OCI-LY1 (cell line): ENCODE data around the gene LRRFIP1.

ENCODE experiments used
- H2AFZ ChIP-seq: fragments of 200-600 bp; sonication (generic), shearing (Covaris generic); 2 replicates; pipeline ENCODE4 v1.6.0; 2014; ENCODE audit warnings: antibody characterized with exemption, mild to moderate bottlenecking, low read length
- H3F3A ChIP-seq: fragments of 200-600 bp; sonication (generic), shearing (Covaris generic); 2 replicates; pipeline ENCODE4 v1.6.0; 2014; ENCODE audit warnings: mild to moderate bottlenecking, antibody characterized with exemption, low read length, moderate library complexity; ENCODE audit not compliant: insufficient read depth
- H3K27ac ChIP-seq: fragments of 200-600 bp; sonication (generic); 2 replicates; pipeline ENCODE4 v1.5.1; 2014; ENCODE audit warnings: low read length, mixed run types, mild to moderate bottlenecking, low read depth; ENCODE audit not compliant: poor library complexity, severe bottlenecking
- H3K27me3 ChIP-seq: fragments of 200-600 bp; sonication (generic); 2 replicates; pipeline ENCODE4 v1.6.0; 2014; ENCODE audit warnings: antibody characterized with exemption, mild to moderate bottlenecking, low read length, moderate library complexity; ENCODE audit not compliant: insufficient read depth
- H3K36me3 ChIP-seq: fragments of 200-600 bp; sonication (generic); 2 replicates; pipeline ENCODE4 v1.6.1; 2014; ENCODE audit warnings: mild to moderate bottlenecking, antibody characterized with exemption, low read length, moderate library complexity, mixed read lengths; ENCODE audit not compliant: insufficient read depth
- H3K4me1 ChIP-seq: fragments of 200-600 bp; sonication (generic); 2 replicates; pipeline ENCODE4 v1.5.1; 2014; ENCODE audit warnings: mild to moderate bottlenecking, low read length, moderate library complexity; ENCODE audit not compliant: insufficient read depth, severe bottlenecking
- H3K4me2 ChIP-seq: fragments of 200-600 bp; sonication (generic), shearing (Covaris generic); 2 replicates; pipeline ENCODE4 v1.6.1; 2014; ENCODE audit warnings: low read length
- H3K4me3 ChIP-seq: fragments of 200-600 bp; sonication (generic); 2 replicates; pipeline ENCODE4 v1.5.1; 2014; ENCODE audit warnings: low read length, low read depth, mild to moderate bottlenecking, mixed read lengths; ENCODE audit not compliant: poor library complexity, severe bottlenecking
- H3K79me2 ChIP-seq: fragments of 200-600 bp; shearing (Covaris generic); 2 replicates; pipeline ENCODE4 v1.6.1; 2016; ENCODE audit warnings: mixed run types, low read length, mixed read lengths; ENCODE audit not compliant: insufficient read depth
- H3K9ac ChIP-seq: fragments of 200-600 bp; sonication (generic), shearing (Covaris generic); 2 replicates; pipeline ENCODE4 v1.6.1; 2014; ENCODE audit warnings: mild to moderate bottlenecking, low read length, mixed read lengths
- H3K9me2 ChIP-seq: fragments of 200-600 bp; sonication (generic), shearing (Covaris generic); 2 replicates; pipeline ENCODE4 v1.6.1; 2014; ENCODE audit warnings: low read depth, mild to moderate bottlenecking, low read length, mixed read lengths
- H3K9me3 ChIP-seq: fragments of 200-600 bp; shearing (Covaris generic); 2 replicates; pipeline ENCODE4 v1.6.1; 2014; ENCODE audit warnings: low read length, mixed read lengths
- H4K20me1 ChIP-seq: fragments of 200-600 bp; sonication (generic), shearing (Covaris generic); 2 replicates; pipeline ENCODE4 v1.6.0; 2016; ENCODE audit warnings: mild to moderate bottlenecking, low read length; ENCODE audit not compliant: insufficient read depth
- EZH2 ChIP-seq: fragments of 200-600 bp; sonication (generic), shearing (Covaris generic); IDR thresholded peaks from 2 replicates; pipeline ENCODE4 v1.8.0; 2017; ENCODE audit warnings: borderline replicate concordance, mixed run types, mild to moderate bottlenecking, antibody characterized with exemption, low read length, moderate library complexity, mixed read lengths
- TF ChIP-seq, protein P1 (sequence below): fragments of 200-600 bp; sonication (generic), shearing (Covaris generic); IDR thresholded peaks from 2 replicates; pipeline ENCODE4 v1.5.1; 2017; ENCODE audit warnings: mild to moderate bottlenecking, antibody characterized with exemption, low read length, moderate library complexity, mixed read lengths

The LRRFIP1 gene

DNA sequence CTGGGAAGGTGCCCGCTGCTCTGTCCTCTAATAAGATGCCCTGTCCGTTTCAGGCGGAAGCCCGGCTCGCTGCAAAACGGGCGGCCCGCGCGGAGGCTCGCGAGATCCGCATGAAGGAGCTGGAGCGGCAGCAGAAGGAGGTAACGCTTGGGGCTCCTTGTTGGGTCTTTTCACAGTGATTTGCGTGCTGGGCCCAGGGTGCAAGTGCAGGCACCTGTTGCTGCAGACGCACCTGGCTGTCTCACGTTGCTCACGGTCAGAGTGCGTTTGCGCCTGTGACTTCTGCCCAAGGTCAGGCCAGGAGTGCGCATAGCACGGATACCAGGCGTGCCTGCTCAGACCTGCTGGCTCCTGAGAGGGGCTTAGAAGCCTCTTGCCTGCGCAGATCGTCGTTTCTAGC, 81.1 kb downstream of the LRRFIP1 start:
- peaks cover 29% of the 10 kb centered on the region for H3K4me1 ChIP-seq
- no peak overlapping the region for H3K9ac ChIP-seq
- no peak overlapping the region for H3K4me3 ChIP-seq
- H3K4me2 ChIP-seq = no peak overlapping the region
- no peak overlapping the region for H3K27ac ChIP-seq
- H2AFZ ChIP-seq = no peak overlapping the region
- H3K9me3 ChIP-seq = no peaks in the 10 kb centered on the region
- H3F3A ChIP-seq = no peaks in the 10 kb centered on the region
- H3K36me3 ChIP-seq = peaks cover 30% of the 10 kb centered on the region
- no peaks in the 10 kb centered on the region for H3K9me2 ChIP-seq
- H3K79me2 ChIP-seq = peaks cover 20% of the 10 kb centered on the region
- TF ChIP-seq, protein P1, sequence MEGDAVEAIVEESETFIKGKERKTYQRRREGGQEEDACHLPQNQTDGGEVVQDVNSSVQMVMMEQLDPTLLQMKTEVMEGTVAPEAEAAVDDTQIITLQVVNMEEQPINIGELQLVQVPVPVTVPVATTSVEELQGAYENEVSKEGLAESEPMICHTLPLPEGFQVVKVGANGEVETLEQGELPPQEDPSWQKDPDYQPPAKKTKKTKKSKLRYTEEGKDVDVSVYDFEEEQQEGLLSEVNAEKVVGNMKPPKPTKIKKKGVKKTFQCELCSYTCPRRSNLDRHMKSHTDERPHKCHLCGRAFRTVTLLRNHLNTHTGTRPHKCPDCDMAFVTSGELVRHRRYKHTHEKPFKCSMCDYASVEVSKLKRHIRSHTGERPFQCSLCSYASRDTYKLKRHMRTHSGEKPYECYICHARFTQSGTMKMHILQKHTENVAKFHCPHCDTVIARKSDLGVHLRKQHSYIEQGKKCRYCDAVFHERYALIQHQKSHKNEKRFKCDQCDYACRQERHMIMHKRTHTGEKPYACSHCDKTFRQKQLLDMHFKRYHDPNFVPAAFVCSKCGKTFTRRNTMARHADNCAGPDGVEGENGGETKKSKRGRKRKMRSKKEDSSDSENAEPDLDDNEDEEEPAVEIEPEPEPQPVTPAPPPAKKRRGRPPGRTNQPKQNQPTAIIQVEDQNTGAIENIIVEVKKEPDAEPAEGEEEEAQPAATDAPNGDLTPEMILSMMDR = no peak
- no peak for TF ChIP-seq EZH2
- no peaks in the 10 kb centered on the region for H3K27me3 ChIP-seq
- no peaks in the 10 kb centered on the region for H4K20me1 ChIP-seq

DNA sequence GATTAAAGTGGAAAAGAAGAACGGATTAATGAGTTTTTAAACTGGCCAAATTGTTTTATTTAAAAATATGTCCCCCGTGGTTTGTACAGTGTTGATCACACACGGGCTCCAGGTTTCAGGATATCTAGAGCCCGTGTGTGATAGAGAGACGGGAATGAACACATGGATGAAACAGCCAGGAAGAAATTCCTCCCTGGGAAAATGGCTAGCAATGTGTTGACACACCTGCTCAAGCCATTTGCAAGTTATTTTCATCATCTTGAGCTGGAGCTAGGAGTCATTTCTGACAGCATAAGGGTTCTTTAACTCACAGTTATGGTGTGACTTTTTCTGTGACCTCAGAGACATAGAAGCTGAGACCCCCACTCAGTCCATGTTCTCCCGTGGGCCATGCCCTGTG, 81.6 kb downstream of the LRRFIP1 start:
- Histone ChIP-seq H3K27me3 (no peaks in the 10 kb centered on the region), H3K9me2 (no peaks in the 10 kb centered on the region), H3K79me2 (peaks cover 24% of the 10 kb centered on the region), H3F3A (no peaks in the 10 kb centered on the region), H2AFZ (no peak overlapping the region), H3K27ac (no peak overlapping the region), H3K9me3 (no peaks in the 10 kb centered on the region), H4K20me1 (no peaks in the 10 kb centered on the region), H3K4me1 (peaks cover 28% of the 10 kb centered on the region), H3K9ac (no peak overlapping the region), H3K36me3 (peaks cover 33% of the 10 kb centered on the region), H3K4me3 (no peak overlapping the region), H3K4me2 (no peak overlapping the region)
- TF ChIP-seq, protein P1 = no peak
- no peak for TF ChIP-seq EZH2

DNA sequence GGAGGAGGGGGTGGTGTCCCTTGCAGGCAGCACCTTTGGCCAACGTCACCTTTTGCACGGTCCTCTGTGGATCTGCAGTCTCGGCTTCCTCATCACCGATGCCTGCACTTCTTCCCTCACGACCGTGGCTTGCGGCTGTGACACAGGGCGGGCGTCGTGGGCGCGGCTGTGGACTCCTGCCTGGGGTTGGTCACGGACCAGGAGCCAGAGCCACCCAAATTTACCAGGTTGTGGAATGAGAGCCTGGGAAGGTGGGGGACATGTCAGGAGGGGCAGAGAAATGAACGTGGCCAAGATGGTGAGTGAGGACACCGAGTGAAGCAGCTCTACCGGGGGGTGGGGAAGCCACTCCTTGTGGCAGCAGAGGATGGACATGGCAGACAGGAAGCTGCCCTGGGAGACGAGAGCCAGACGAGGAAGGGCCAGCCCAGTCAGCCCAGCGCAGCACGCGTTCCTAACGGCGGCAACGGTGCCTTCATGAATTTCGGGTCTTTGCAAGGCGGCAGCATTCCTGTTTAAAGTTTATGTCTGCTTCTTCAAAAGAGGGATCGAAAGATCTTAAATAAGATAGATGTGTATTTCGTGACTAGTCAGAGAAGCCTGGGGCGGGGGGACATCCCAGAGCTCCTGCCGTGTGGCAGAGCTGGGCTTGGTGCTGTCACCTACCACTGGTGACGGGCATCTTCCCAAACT, 84.2 kb downstream of the LRRFIP1 start:
- H3K9ac ChIP-seq = no peak overlapping the region
- no peaks in the 10 kb centered on the region for H3K9me2 ChIP-seq
- no peak overlapping the region for H3K27ac ChIP-seq
- peaks cover 11% of the 10 kb centered on the region; the same call in 1 of the 2 replicates for H3K79me2 ChIP-seq
- no peak overlapping the region for H3K4me3 ChIP-seq
- H3K9me3 ChIP-seq = no peaks in the 10 kb centered on the region
- H3K27me3 ChIP-seq = no peaks in the 10 kb centered on the region
- H3K4me2 ChIP-seq = no peak overlapping the region
- H4K20me1 ChIP-seq = no peaks in the 10 kb centered on the region
- H3K36me3 ChIP-seq = peaks cover 40% of the 10 kb centered on the region; the same call in 1 of the 2 replicates
- no peaks in the 10 kb centered on the region for H3F3A ChIP-seq
- H2AFZ ChIP-seq = no peak overlapping the region
- peaks cover 27% of the 10 kb centered on the region for H3K4me1 ChIP-seq
- no peak for TF ChIP-seq EZH2
- TF ChIP-seq, protein P1 = no peak
